ENCODE data around the gene EIF3F. TPM values are rescaled to one million over a fixed set of nuclear protein-coding genes. Genes with fewer than 3 reads are reported as not detected.

The EIF3F gene
- total RNA-seq, 1 donor from 2014 or later: 367 TPM

GRCh38 chr11:8034106-8034585, 47.0 kb downstream of the EIF3F start:
- ChIA-PET POLR2A (no interaction called here), CTCF (interaction anchor here (1.0 to 3.1 kb wide), 14 partner anchors 10 to 936 kb away, joined by 3 to 30 read pairs (median 7); no protein-coding TSS in a partner anchor)
- no peak overlapping the region for H3K4me3 Mint-ChIP-seq
- DNase-seq (no peak), ATAC-seq (ENCODE audit: low read depth) (no peak)
- no peak overlapping the region for H3K27ac Mint-ChIP-seq
- H3K27me3 Mint-ChIP-seq: peaks cover 28% of the 10 kb centered on the region
- no peaks in the 10 kb centered on the region for H3K9me3 Mint-ChIP-seq
- H3K4me1 Mint-ChIP-seq: peaks cover 6% of the 10 kb centered on the region
- no peak for TF ChIP-seq CTCF (IDR thresholded peaks at IDR 0.05)
- no peaks in the 10 kb centered on the region for H3K36me3 Mint-ChIP-seq (ENCODE audit: low read depth)
- intact Hi-C loops (cut with micrococcal nuclease): no loop called here

- no peaks in the 10 kb centered on the region for H3K9me3 Mint-ChIP-seq
- ATAC-seq (ENCODE audit: low read depth): no peak
- no peaks in the 10 kb centered on the region for H3K36me3 Mint-ChIP-seq (ENCODE audit: low read depth)
- DNase-seq: no peak
- ChIA-PET CTCF (interaction anchor here (1.0 to 2.8 kb wide), 5 partner anchors 9 to 65 kb away, joined by 3 to 11 read pairs (median 5); no protein-coding TSS in a partner anchor), POLR2A (no interaction called here)
- no peak overlapping the region for H3K27ac Mint-ChIP-seq
- peaks cover 6% of the 10 kb centered on the region for H3K4me1 Mint-ChIP-seq
- H3K4me3 Mint-ChIP-seq: no peak overlapping the region
- H3K27me3 Mint-ChIP-seq: peaks cover 30% of the 10 kb centered on the region
- intact Hi-C loops (cut with micrococcal nuclease): no loop called here
- TF ChIP-seq CTCF (IDR thresholded peaks at IDR 0.05): no peak
These were observed 47.6 kb downstream of the EIF3F start for GRCh38 chr11:8034604-8035190.

GRCh38 chr11:8035200-8035855, 48.2 kb downstream of the EIF3F start:
- no peak for ATAC-seq (ENCODE audit: low read depth)
- H3K4me1 Mint-ChIP-seq: peaks cover 6% of the 10 kb centered on the region
- H3K27ac Mint-ChIP-seq: no peak overlapping the region
- POLR2A ChIA-PET: no interaction called here
- DNase-seq: no peak
- no peak for TF ChIP-seq CTCF (IDR thresholded peaks at IDR 0.05)
- H3K36me3 Mint-ChIP-seq (ENCODE audit: low read depth): no peaks in the 10 kb centered on the region
- intact Hi-C loops (cut with micrococcal nuclease): no loop called here
- peaks cover 27% of the 10 kb centered on the region for H3K27me3 Mint-ChIP-seq
- no peaks in the 10 kb centered on the region for H3K9me3 Mint-ChIP-seq
- CTCF ChIA-PET: interaction anchor here (1.0 to 2.8 kb wide), 5 partner anchors 9 to 64 kb away, joined by 3 to 11 read pairs (median 5); no protein-coding TSS in a partner anchor
- H3K4me3 Mint-ChIP-seq: no peak overlapping the region

- ATAC-seq (ENCODE audit: low read depth) (no peak), DNase-seq (no peak)
- Mint-ChIP-seq H3K4me1 (peaks cover 6% of the 10 kb centered on the region), H3K4me3 (no peak overlapping the region), H3K36me3 (ENCODE audit: low read depth) (no peaks in the 10 kb centered on the region), H3K27ac (no peak overlapping the region), H3K9me3 (no peaks in the 10 kb centered on the region), H3K27me3 (peaks cover 23% of the 10 kb centered on the region)
- no peak for TF ChIP-seq CTCF (IDR thresholded peaks at IDR 0.05)
- ChIA-PET POLR2A (no interaction called here), CTCF (interaction anchor here (1.6 kb wide), 1 partner anchor 64 kb away, joined by 4 read pairs; no protein-coding TSS in a partner anchor)
- intact Hi-C loops (cut with micrococcal nuclease): no loop called here
These were observed 49.1 kb downstream of the EIF3F start for GRCh38 chr11:8036002-8036802.

- Mint-ChIP-seq H3K27me3 (peaks cover 23% of the 10 kb centered on the region), H3K9me3 (no peaks in the 10 kb centered on the region), H3K4me1 (peaks cover 6% of the 10 kb centered on the region), H3K27ac (no peak overlapping the region), H3K4me3 (no peak overlapping the region), H3K36me3 (ENCODE audit: low read depth) (no peaks in the 10 kb centered on the region)
- DNase-seq (no peak), ATAC-seq (ENCODE audit: low read depth) (no peak)
- TF ChIP-seq CTCF (IDR thresholded peaks at IDR 0.05): no peak
- intact Hi-C loops (cut with micrococcal nuclease): no loop called here
- CTCF ChIA-PET: interaction anchor here (1.6 kb wide), 1 partner anchor 63 kb away, joined by 4 read pairs; no protein-coding TSS in a partner anchor
- POLR2A ChIA-PET: no interaction called here
These were observed 49.8 kb downstream of the EIF3F start for GRCh38 chr11:8036986-8037385.

All from activated B cell treated with CpG ODN at 0.5 μM for 24 hours (primary cell).